ENCODE data around the gene SUCNR1.

- TF ChIP-seq CTCF (IDR thresholded peaks at IDR 0.05) (no peak), POLR2A (IDR thresholded peaks at IDR 0.05) (no peak)
Measured at GRCh38 chr3:151926956-151927355, 53.5 kb downstream of the SUCNR1 start.
